GM21528 (cell line): ENCODE data around the gene ABCA1.
"Not testable (repeated sequence)": the region's sequence is repeated elsewhere in the genome, so short reads cannot be mapped to it uniquely, and the experiment has no call there.

Experiments used
- ATAC-seq: cut with Tn5 transposase; IDR thresholded peaks from one replicate; pipeline ENCODE4 v1.9.1; 2021; ENCODE audit warnings: mild to moderate bottlenecking, moderate library complexity; ENCODE audit not compliant: unreplicated experiment, low FRiP score

Gene ABCA1

DNA sequence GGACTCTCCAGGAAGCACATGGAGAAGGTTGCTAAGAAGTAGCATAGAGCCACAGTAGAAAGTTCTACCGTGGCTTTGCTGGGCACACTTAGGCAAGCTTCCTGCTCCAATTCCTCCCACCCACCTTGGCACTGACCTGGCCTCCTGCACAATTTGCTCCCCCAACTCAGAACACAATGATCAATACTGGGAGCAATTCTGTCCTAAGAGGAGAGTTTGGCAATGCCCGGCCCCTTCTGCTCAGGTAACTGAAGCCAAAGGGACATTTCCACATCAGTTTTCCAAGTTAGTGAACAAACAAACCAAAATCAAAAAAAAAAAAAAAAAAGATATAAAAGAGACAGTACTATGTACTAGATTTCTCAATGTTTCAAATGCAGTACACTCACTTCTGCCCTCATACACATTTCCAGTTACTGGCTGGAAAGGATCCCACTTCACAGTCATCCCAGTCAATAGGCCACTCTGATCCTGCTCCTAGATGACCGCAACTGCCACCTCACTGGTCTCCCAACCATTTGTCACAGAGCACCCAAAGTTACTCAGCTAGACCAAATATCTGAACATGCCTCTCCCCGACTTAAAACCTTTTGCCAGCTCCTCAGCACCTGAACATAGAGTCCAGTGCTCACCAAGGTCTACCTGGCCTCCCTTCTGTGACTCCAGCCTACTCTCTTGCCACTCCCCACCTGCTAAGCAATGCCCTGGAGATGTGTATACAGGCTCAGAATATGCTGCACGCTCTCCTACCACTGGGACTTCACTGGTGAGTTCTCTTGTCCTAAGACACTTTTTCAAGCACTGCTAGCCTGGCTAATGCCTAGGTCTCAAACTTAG, 21.3 kb downstream of the ABCA1 start:
- ATAC-seq, result no peak

DNA sequence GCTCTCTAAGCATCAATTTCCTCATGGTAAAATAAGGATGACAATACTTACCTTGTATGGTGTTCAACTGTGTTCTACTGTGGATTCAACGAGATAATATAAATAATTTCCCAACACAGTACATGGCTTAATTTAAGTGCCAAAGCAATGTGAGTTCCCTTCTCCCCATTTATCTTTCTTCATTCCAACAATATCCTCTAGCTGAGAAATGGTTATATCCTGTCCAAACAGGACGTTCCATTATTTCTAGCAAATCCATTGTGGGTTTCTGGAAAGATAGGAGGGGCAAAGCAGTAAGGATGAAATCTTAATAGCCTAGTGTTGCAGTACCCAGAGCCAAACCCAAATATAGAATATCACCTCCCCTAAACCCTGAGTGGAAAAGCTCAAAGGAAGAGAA, 22.0 kb downstream of the ABCA1 start:
- no peak for ATAC-seq

DNA sequence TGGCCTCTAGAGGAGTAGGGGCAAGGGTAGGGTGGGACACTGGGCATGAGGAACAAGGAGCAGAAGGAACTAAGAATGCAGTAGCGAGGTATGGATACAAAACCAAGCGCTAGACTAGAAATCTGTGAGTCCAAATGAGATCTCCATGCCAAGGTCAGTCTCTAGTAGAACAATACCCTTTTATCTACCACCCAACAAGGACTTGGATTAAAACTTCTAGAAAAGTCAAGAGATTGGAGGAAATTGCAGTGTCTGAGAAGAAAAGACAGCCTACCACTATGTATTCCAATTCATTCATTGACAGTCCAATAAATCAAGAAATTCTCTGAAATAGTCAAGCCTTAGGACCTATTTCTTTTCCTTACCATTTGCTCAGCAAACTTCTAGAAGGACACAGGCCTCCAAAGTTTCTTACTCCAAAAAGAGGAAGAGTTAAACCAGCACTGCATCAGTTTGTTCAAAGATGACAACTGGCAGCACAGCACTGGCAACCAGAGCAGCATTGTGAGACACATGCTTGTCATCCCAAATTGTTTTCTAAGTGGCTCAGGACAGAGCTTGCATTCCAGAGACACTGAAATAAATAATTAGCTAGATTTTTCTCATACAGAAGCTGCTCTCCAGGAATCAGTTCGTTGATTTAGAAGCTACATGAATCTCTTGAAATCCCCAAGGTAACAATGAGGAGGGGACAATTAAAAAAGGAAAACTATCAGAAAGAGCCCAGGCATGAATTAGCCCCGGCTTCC, 22.6 kb downstream of the ABCA1 start:
- ATAC-seq, result no peak

DNA sequence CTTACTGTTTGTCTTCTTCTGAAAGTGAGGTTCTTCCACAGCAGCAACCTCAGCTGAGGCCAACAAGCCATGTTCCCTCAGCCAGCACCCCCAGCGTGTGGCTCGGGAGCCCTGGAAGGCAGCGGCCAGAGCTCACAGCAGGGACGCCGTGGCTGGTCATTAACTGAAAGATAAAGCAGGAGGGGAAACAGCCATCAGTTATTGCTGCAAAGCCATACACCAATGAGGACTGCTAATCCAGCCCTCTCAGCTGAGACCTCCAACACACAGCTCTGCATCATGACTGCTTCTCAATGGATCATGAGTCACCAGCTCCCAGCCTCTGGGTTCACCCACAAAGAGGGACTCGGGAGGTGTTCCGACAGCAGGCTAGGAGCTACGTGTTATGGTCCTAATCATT, 24.3 kb downstream of the ABCA1 start:
- no peak for ATAC-seq

DNA sequence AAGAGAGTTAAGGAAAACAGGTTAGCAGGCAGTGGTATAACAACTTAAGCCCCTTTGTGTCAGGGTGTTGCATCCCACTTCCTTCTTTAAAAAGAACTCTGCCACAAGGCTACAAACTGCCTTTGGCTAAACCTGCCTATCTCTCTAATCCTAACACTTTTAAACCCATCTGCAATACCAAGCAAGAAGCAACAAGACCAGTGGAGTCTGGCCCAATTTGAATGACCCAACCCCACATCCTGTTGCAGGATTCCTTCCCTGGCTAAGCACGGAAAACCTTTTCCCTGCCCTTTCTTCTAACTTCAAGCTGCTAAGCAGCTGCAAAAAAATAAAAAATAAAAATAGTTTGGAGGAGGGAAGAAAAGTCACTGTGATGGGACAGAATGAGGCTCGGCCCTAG, 27.1 kb downstream of the ABCA1 start:
- no peak for ATAC-seq

DNA sequence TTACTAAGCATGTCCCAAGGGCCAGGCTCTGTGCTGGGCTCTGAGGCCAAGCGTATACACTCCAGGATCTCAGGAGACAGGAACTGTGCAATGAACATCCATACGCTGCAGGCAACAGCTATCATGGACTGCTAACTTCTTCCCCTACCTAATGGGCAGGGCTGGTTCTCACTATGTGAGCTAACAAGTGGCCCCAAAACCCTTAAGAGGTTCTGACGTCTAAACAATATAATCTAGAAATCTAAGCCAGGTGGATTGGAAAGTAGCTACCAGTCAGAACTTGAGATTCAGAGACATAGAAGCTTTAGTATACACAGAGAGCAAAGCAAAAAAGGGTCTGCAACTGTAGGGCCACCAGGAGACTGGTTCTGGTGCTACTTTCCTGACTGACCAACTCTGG, 27.6 kb downstream of the ABCA1 start:
- ATAC-seq, result no peak

DNA sequence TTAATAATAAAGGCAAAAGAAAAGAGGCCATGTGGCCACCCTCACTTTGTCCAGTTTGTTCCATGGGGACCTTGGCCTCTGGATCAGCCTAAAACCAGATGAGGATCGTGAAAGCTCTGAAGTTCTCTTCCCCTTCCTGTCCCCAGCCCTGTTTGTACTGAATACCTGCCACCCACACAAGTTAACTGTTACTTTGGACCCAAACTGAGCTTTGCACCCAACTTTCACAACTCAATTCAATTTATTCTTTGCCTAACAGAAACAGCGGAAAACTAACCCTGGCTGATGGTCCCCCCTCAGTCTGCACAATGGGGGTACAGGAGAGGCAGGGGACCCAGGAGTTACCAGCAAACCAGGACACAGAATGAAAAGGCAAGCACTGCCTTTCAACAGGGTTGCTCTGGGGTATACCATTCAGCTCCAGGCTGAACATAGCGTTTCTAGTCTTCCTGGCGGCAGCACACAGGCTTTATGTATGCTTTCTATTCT, 28.2 kb downstream of the ABCA1 start:
- ATAC-seq, result no peak

DNA sequence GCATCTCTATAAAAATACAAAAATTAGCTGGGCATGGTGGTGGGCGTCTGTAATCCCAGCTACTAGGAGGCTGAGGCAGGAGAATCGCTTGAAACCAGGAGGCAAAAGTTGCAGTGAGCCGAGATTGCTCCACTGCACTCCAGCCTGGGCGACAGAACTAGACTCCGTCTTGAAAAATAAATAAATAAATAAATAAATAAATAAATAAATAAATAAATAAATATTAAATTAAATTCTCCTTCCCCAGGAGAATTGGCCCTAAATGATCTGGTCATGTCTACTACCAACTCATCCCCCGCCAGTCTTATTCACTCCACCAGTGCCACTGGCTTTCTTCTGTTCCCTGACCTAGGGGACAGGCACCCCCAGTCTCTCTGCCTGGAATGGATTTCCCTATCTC, 29.6 kb downstream of the ABCA1 start:
- not testable (repeated sequence) for ATAC-seq

DNA sequence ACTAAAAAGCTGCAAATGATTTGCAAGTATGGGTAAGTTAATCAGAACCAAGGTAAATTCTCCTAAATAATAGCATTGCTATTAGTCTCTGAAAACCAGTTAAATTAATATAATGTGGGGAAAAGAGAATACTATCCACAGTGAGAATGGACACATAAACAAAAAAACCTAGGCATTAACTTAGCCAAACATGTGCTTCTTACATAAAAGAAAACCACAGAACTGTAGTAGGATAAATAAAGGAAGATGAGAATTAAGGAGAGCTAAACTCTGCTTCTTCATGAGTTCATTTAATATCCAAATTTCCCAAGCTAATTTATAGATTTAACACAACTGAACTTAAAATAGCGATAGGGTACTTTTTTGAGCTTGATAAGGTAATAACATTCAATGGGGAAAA, 31.8 kb downstream of the ABCA1 start:
- ATAC-seq, result no peak

DNA sequence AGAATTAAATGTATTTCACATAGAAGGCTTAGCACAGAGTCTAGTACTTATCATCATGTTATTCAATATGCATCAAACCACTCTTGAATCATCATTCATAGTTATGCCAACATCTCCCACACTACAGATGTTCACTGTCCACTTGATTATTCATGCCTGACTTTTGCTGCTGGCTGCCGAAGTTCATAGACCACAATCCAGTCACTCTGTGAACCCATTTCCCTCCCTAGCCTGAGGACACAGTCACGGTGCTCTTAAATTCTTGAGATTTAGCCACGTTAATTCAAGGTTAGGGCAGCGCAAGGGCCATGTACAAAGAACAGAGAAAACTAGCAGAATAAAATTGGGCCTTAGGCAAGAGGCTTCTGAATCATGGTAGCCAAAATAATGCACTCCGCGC, 32.4 kb downstream of the ABCA1 start:
- ATAC-seq, result no peak

DNA sequence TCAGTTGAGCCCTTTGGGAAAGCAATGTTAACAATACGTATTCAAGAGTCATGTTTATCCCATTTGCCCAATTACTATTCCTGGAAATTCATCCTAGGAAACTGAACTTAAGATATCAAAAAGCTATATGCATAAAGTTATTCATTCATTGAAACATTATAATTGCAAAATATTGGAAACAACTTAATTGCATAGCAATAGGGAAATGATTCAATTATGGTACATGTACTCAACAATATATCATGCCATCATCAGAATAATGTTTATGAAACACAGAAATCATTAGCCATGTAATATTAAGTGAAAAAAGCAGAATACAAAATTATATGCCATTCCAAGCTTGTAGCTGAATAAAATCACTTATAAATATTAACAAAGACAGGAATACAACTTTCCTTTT, 35.3 kb downstream of the ABCA1 start:
- ATAC-seq, result no peak

DNA sequence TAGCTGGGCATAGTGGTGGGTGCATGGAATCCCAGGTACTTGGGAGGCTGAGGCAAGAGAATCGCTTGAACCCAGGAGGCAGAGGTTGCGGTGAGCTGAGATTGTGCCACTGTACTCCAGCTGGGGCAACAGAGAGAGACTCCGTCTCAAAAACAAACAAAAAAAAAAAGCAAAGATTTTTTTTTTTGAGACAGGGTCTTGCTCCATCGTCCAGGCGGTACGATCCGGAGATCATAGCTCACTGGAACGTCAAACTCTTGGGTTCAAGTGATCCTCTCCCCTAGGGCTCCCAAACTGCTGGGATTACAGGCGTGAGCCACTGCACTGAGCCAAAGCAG, 37.6 kb downstream of the ABCA1 start:
- ATAC-seq, result no peak

DNA sequence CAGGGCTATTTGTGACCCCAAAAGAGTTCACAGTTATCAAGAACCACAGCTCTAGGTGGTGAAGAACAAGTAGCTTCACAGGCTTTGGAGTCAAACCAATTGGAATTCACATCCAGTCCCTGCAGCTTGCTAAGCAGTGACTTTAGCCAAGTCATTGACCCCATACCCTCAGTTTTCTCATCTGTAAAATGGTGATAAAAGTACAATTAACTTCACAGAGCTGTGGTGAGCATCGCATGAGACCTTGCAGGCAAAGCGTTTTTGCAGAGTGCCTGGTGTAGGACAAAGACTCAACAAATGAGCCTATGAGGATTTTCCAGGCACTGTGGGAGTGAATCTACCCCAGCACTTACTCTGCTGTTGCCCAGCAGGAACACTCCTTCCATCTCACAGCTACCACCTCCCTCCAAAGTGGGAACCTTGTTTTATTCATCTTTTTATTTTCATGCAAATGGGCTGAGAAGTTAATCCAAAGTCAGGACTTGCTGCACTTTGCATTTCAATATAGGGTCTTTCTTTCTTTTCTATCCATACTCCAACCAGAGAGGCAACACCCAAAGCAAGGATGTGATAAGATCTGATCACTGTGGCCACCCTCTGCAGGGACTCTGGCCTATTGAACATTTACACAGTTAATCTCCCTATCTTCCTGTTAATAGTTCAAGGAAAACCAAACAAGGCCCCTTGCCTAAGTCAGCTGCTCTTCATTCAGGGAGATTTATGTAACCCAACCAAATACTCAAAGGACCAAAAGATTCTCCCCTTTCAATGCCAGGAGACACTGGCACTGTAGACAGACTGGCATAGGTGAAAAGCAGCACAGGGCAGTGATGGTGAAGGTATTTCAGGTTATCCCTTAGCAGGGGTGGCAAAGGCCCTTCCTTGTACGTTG, 41.9 kb downstream of the ABCA1 start:
- ATAC-seq, result no peak

GRCh38 chr9:104883169-104883568, 44.8 kb downstream of the ABCA1 start:
- ATAC-seq, result no peak

DNA sequence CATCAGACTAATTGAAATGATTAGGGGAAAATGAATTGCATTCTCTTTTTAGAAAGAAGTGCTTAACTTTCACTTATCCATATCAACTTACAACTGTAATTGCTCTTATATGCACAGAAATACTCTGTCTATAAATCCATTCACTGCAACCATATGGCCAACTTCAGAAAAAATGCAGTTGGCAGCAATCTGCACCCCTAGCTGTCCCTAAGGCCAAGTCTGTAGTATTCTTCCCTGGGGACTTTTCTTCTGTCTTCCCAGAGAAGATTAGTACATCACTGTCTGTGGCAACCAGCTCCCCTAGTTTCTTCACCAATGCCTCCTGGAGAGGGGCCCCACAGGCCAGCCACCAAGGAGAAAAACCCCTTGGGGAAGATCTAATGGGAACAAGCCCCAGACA, 45.4 kb downstream of the ABCA1 start:
- ATAC-seq, result no peak

DNA sequence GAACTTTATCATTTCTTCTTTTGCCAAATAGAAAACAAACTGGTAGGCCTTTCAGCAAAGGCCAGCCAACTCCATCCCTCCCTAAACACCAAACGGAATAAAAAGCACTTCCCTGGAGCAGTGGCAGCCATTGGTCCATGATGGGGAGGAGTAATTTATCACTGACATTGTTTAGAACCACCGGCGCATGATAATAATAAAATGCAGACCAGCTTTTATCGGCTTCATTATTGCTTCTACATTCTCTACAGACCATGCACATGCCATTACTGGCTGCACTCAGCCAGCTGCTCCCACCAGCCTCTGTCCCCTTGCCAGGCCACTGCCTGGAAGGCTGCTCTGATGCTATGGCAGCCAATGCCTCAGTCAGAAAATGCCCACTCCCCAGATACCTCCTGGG, 45.9 kb downstream of the ABCA1 start:
- no peak for ATAC-seq

DNA sequence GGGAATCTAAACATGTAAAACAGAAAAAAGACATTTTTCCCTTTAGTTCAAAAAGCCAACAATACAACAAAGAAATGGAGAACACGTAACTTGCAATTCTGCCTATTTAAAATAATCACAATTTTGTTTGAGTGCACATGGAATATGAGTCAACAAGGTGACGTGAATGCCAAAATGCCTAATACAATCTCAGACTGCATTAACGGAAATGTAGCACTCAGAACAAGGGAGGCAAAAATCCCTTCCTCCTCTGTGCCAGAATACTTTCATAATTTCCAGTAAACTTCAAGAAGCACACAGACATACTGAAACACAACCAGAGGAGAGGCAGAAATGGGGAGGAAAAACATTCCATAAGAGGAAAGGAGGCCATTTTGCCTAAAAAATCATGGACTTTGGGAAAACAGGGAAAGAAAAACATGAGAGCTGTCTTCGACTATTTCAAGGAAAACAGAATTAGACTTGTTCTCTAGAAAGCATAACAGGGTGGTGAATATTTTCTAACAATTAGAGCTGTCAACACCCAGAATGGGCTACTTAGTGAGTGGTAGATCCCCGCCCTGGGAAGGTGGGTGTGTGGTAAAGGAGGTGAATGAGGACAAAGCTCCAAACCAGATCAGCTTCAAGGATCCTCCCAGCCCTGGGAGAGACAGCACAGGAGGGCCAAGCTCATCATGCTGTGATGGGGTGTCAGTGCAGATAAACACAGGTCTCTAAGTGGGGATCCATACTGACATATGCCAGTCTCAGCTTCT, 48.2 kb downstream of the ABCA1 start:
- no peak for ATAC-seq

GRCh38 chr9:104876587-104876986, 51.4 kb downstream of the ABCA1 start:
- ATAC-seq, result no peak

GRCh38 chr9:104875897-104876296, 52.1 kb downstream of the ABCA1 start:
- ATAC-seq, result no peak

DNA sequence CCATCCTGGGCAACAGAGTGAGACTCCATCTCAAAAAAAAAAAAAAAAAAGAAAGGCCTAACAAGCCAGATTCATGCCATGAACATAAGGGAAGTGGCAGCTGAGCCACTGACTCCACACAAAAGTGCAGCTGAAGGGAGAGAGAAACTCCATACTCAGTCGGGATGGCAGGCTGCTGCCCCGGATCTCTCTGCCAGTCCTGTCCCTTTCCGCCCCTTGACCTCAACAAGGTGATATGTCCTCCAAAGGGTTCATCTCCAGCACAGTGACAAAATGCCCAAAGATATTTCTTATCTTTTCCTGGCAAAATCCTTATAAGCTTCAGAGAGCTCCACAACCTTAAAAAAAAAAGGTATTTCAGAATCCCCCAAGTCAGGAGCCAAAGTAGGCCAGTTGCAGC, 52.6 kb downstream of the ABCA1 start:
- ATAC-seq, result no peak
